Gastrocnemius medialis (tissue), 4 donors: ENCODE data around the gene GNG2. TPM values are rescaled to one million over a fixed set of nuclear protein-coding genes. Genes with fewer than 3 reads are reported as not detected.

ENCODE experiments used
- ATAC-seq, 2 donors: fragments of 150-250 bp; one replicate each; pipeline ENCODE4 v1.9.1; 2016
- DNase-seq, 2 donors: peaks; one replicate each; pipeline ENCODE4 v3.0.0-alpha.2; 2019
- H3K27ac ChIP-seq, 4 donors: fragments of 200-600 bp; sonication (generic); 1 replicate in 1 of 4; 2 replicates in 3 of 4; pipeline ENCODE4 v1.5.1; 2016 to 2018; ENCODE audit warnings: mild to moderate bottlenecking in 2 of 4, moderate library complexity in 1 of 4
- H3K27me3 ChIP-seq, 3 donors: fragments of 200-600 bp; sonication (generic) in 2 of 3; 1 replicate in 1 of 3; 2 replicates in 2 of 3; pipeline versions ENCODE4 v1.5.1 to v1.6.0; 2016 to 2019; ENCODE audit warnings: mild to moderate bottlenecking in 1 of 3, moderate library complexity in 1 of 3
- H3K36me3 ChIP-seq, 2 donors: fragments of 200-600 bp; sonication (generic) in 1 of 2; one replicate each; pipeline ENCODE4 v1.5.1; 2017 to 2018
- H3K4me1 ChIP-seq, 2 donors: fragments of 200-600 bp; sonication (generic) in 1 of 2; one replicate each; pipeline ENCODE4 v1.5.1; 2016 to 2017; ENCODE audit warnings: mild to moderate bottlenecking in 2 of 2
- H3K4me3 ChIP-seq, 4 donors: fragments of 200-600 bp; sonication (generic) in 3 of 4; 1 replicate in 1 of 4; 2 replicates in 3 of 4; pipeline ENCODE4 v1.5.1; 2016 to 2019; ENCODE audit warnings: mild to moderate bottlenecking in 2 of 4
- H3K9me3 ChIP-seq, 3 donors: fragments of 200-600 bp; sonication (generic) in 2 of 3; 1 replicate in 1 of 3; 2 replicates in 2 of 3; pipeline ENCODE4 v1.5.1; 2016 to 2019
- POLR2A ChIP-seq, 2 donors: fragments of 450-650 bp; IDR thresholded peaks; one replicate each; pipeline ENCODE4 v1.6.1; 2017; ENCODE audit warnings: antibody characterized with exemption in 2 of 2, mild to moderate bottlenecking in 2 of 2, moderate library complexity in 2 of 2
- in situ Hi-C, 4 donors: fragments of 200-750 bp; cut with MboI; loops; one replicate each; pipeline versions ENCODE4 v1.15.0 to v1.8.0; 2017; ENCODE audit warnings: low sequenced_read_pairs in 4 of 4
- intact Hi-C: fragments of 100-400 bp; cut with DNase I; formaldehyde crosslinking; loops from one replicate; pipeline ENCODE4 v1.15.1; 2023; ENCODE audit warnings: low total_unique reads
- total RNA-seq, 4 donors: library from RNA; depleted of rRNA; stranded (reverse); fragments of >200 nt; gene quantifications; one replicate each; pipeline versions ENCODE4 v1.1.0 to v1.2.3, GENCODE V29; 2016
- TF ChIP-seq, protein P1 (sequence below), 5 experiments: fragments of 450-650 bp in 3 of 5; fragments of 200-600 bp in 2 of 5; sonication (generic) in 2 of 5; IDR thresholded peaks in 4 of 5; conservative IDR thresholded peaks in 1 of 5; 1 replicate in 4 of 5; 2 replicates in 1 of 5; pipeline ENCODE4 v1.5.1; 2016 to 2019; ENCODE audit warnings: antibody characterized with exemption in 5 of 5, mild to moderate bottlenecking in 3 of 5, moderate library complexity in 3 of 5

The GNG2 gene
- total RNA-seq, 4 donors from 2014 or later: 0.41 to 4.9 (median 2.2) TPM

DNA sequence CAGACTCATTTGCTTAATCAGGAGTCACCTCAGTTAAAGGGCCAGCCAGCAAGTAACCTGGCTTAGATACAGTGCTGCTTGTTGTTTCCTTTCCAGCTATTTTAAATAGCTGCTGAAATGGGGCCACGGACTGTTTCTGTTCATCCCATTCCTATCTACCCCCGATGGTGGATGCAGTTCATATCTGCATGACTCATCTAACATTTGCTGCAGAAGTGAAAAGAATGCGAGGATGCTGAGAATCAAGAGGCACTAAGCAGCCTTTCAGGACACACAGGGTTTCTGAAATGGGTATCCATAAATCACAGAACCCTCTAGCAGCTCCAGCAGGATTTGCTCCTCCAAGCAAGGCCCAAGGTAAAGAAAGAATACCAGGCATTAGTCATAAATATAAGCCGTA lies 68.8 kb downstream of the GNG2 start:
- intact Hi-C loops: no loop called here
- no peak for ATAC-seq
- H3K36me3 ChIP-seq: no peaks in the 10 kb centered on the region
- in situ Hi-C loops: no loop called here
- H3K4me1 ChIP-seq: no peaks in the 10 kb centered on the region
- no peak for DNase-seq
- H3K27ac ChIP-seq: no peak overlapping the region
- no peak overlapping the region for H3K4me3 ChIP-seq
- no peak for TF ChIP-seq POLR2A (IDR thresholded peaks at IDR 0.05)
- TF ChIP-seq, protein P1, sequence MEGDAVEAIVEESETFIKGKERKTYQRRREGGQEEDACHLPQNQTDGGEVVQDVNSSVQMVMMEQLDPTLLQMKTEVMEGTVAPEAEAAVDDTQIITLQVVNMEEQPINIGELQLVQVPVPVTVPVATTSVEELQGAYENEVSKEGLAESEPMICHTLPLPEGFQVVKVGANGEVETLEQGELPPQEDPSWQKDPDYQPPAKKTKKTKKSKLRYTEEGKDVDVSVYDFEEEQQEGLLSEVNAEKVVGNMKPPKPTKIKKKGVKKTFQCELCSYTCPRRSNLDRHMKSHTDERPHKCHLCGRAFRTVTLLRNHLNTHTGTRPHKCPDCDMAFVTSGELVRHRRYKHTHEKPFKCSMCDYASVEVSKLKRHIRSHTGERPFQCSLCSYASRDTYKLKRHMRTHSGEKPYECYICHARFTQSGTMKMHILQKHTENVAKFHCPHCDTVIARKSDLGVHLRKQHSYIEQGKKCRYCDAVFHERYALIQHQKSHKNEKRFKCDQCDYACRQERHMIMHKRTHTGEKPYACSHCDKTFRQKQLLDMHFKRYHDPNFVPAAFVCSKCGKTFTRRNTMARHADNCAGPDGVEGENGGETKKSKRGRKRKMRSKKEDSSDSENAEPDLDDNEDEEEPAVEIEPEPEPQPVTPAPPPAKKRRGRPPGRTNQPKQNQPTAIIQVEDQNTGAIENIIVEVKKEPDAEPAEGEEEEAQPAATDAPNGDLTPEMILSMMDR (IDR thresholded peaks at IDR 0.05 in 4 of 5, conservative IDR thresholded peaks at IDR 0.05 in 1 of 5): no peak
- H3K9me3 ChIP-seq: no peaks in the 10 kb centered on the region
- H3K27me3 ChIP-seq: no peaks in the 10 kb centered on the region

DNA sequence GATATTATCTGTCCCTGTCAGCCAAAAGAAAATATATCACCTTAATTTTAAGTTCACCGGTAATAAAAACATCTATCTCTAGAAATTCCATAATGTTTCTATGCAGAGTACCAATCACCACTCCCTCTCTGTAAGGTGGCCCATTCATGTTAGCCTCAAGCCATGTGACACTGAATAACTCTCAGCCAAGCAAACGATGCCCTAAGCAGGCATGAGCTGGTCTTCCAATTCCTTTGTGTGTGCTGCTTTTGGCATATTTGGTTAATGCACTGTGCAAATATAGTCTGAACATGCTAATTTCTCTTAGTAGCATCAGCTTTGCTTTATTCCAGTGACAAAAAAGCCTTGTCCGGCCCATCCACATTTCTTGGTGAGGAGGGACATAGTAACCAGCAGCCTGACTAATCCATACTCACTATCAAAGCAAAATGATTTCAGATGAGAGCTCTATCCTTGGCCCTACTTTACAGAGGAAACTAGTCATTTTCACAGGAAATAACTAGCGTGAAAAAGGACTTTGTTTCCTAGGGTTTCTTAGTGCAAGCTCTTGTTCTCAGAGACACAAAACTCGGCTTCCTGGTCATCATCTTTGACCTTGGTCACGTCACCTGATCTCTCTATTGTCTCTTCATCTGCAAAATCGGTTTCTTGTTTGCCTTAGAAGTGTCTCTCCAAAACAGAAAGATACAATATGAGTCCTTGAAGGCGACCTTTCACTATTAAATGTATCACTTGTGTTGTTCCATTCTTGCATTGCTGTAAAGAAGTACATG lies 69.7 kb downstream of the GNG2 start:
- no peak for DNase-seq
- no peaks in the 10 kb centered on the region for H3K9me3 ChIP-seq
- intact Hi-C loops: no loop called here
- H3K4me3 ChIP-seq: no peak overlapping the region
- no peaks in the 10 kb centered on the region for H3K36me3 ChIP-seq
- in situ Hi-C loops: no loop called here
- H3K27me3 ChIP-seq: no peaks in the 10 kb centered on the region
- H3K27ac ChIP-seq: no peak overlapping the region
- no peaks in the 10 kb centered on the region for H3K4me1 ChIP-seq
- no peak for TF ChIP-seq POLR2A (IDR thresholded peaks at IDR 0.05)
- TF ChIP-seq, protein P1 (IDR thresholded peaks at IDR 0.05 in 4 of 5, conservative IDR thresholded peaks at IDR 0.05 in 1 of 5): no peak
- ATAC-seq: no peak

DNA sequence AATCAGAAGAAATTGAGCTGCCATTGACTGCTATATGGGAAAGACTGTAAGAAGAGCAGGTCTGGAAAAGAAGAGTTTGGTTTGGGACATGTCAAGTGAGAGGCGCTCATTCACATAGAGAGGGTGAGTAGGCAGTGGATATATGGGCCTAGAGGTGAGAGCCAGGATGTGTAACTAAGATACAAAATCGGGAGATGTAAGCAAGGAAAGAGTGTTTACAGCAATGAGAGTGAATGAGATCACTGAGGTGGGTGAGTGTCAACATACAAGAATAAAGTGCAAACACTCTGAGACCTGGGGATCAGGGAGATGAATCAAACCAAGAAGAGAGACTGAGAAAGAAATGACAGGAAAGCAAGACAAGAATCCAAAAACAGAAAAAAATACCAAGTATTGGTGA lies 70.9 kb downstream of the GNG2 start:
- H3K9me3 ChIP-seq: no peaks in the 10 kb centered on the region
- in situ Hi-C loops: no loop called here

DNA sequence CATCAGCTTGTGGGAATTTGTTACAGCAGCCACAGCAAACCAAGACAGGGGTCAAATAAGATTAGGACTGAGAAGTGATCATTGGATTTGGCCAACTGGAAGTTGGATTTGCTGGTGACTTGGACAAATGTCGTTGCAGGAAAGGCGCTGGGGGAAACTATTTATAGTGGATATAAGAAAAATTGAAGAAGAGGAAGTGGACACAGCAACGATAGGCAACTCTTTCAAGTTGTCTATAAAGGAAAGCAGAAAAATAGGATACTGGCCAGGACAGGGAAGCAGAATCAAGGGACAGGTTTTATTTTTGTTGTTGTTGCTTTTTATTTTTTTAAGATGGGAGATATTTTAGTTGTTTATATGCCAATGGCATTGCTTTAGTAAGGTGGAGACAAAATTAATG lies 72.8 kb downstream of the GNG2 start:
- intact Hi-C loops (no loop called here), in situ Hi-C loops (no loop called here)
- H3K27ac ChIP-seq: no peak overlapping the region
- DNase-seq (no peak), ATAC-seq (no peak)
- no peaks in the 10 kb centered on the region for H3K36me3 ChIP-seq
- no peaks in the 10 kb centered on the region for H3K27me3 ChIP-seq
- no peaks in the 10 kb centered on the region for H3K9me3 ChIP-seq
- H3K4me1 ChIP-seq: no peaks in the 10 kb centered on the region
- TF ChIP-seq, protein P1 (IDR thresholded peaks at IDR 0.05 in 4 of 5, conservative IDR thresholded peaks at IDR 0.05 in 1 of 5): no peak
- no peak for TF ChIP-seq POLR2A (IDR thresholded peaks at IDR 0.05)
- H3K4me3 ChIP-seq: no peak overlapping the region

More for the DNA sequence above, 70.9 kb downstream of the GNG2 start:
- Histone ChIP-seq H3K4me3 (no peak overlapping the region), H3K27ac (no peak overlapping the region), H3K27me3 (no peaks in the 10 kb centered on the region), H3K4me1 (no peaks in the 10 kb centered on the region), H3K36me3 (no peaks in the 10 kb centered on the region)
- TF ChIP-seq POLR2A (IDR thresholded peaks at IDR 0.05): no peak
- TF ChIP-seq, protein P1 (IDR thresholded peaks at IDR 0.05 in 4 of 5, conservative IDR thresholded peaks at IDR 0.05 in 1 of 5): no peak
- ATAC-seq (no peak), DNase-seq (no peak)
- intact Hi-C loops: no loop called here

- H3K9me3 ChIP-seq: no peaks in the 10 kb centered on the region
- DNase-seq: no peak
- no peaks in the 10 kb centered on the region for H3K4me1 ChIP-seq
- no peak overlapping the region for H3K4me3 ChIP-seq
- H3K27me3 ChIP-seq: no peaks in the 10 kb centered on the region
- intact Hi-C loops: no loop called here
- in situ Hi-C loops: no loop called here
- no peak for TF ChIP-seq POLR2A (IDR thresholded peaks at IDR 0.05)
- TF ChIP-seq, protein P1 (IDR thresholded peaks at IDR 0.05 in 4 of 5, conservative IDR thresholded peaks at IDR 0.05 in 1 of 5): no peak
- ATAC-seq: no peak
- no peak overlapping the region for H3K27ac ChIP-seq
- H3K36me3 ChIP-seq: no peaks in the 10 kb centered on the region
Observed at GRCh38 chr14:51938137-51938536, 77.7 kb downstream of the GNG2 start.
